Endothelial cell of umbilical vein (primary cell): ENCODE measurements around the gene PPM1G. TPM values are rescaled to one million over a fixed set of nuclear protein-coding genes. Genes with fewer than 3 reads are reported as not detected.
"Not testable (repeated sequence)": the region's sequence is repeated elsewhere in the genome, so short reads cannot be mapped to it uniquely, and the experiment has no call there.

ENCODE experiments used
- BruUV-seq: library from RNA; stranded (reverse); fragments of 400-500 nt; replicated peaks from 2 replicates; lab custom pipeline; 2021; lab: Mats Ljungman, UMichigan
- CTCF ChIA-PET: fragments of 300-600, 350-600 bp; sonication (Branson Sonifier 250); formaldehyde crosslinking; loops from one replicate; lab custom pipeline; 2021; ENCODE audit warnings: antibody characterized with exemption, inconsistent platforms; lab: Charles Lee
- POLR2A ChIA-PET: fragments of 300-600, 350-600 bp; sonication (Branson Sonifier 250); formaldehyde crosslinking; loops from one replicate; lab custom pipeline; 2021; ENCODE audit warnings: antibody characterized with exemption, inconsistent platforms; lab: Charles Lee
- DNase-seq: peaks from one replicate; pipeline ENCODE4 v3.0.0-alpha.2; 2011; ENCODE audit warnings: low read depth, low spot score
- FAIRE-seq: peaks from 2 replicates; lab custom pipeline; 2011; peaks lifted over from hg19 to GRCh38; lab: Jason Lieb, UNC
- H2AFZ ChIP-seq: 2 replicates; pipeline ENCODE4 v1.6.0; 2012; ENCODE audit warnings: low read depth, low read length, control low read depth, inconsistent platforms
- H3K27ac ChIP-seq: 2 replicates; pipeline ENCODE4 v1.5.1; 2011; ENCODE audit warnings: low read depth, mild to moderate bottlenecking, control low read depth, low read length, moderate library complexity; ENCODE audit not compliant: insufficient read depth
- H3K27me3 ChIP-seq, 2 experiments: 2 replicates each; pipeline versions ENCODE4 v1.6.0 to v1.6.1; 2011; ENCODE audit warnings: low read length in 2 of 2, mixed read lengths in 1 of 2; ENCODE audit not compliant: control insufficient read depth in 2 of 2, insufficient read depth in 2 of 2
- H3K36me3 ChIP-seq, 2 experiments: 2 replicates in 1 of 2; 3 replicates in 1 of 2; pipeline ENCODE4 v1.5.1; 2011; ENCODE audit warnings: low read length in 2 of 2, mild to moderate bottlenecking in 1 of 2, moderate library complexity in 1 of 2; ENCODE audit not compliant: control insufficient read depth in 2 of 2, insufficient read depth in 2 of 2; ENCODE audit errors: extremely low read depth in 1 of 2
- H3K4me1 ChIP-seq: 3 replicates; pipeline ENCODE4 v1.5.1; 2011; ENCODE audit warnings: mild to moderate bottlenecking, low read length; ENCODE audit not compliant: control insufficient read depth, insufficient read depth; ENCODE audit errors: extremely low read depth
- H3K4me2 ChIP-seq: 2 replicates; pipeline ENCODE4 v1.6.1; 2011; ENCODE audit warnings: low read length, control low read depth, mixed read lengths; ENCODE audit not compliant: insufficient read depth
- H3K4me3 ChIP-seq, 3 experiments: fragments of 200-600 bp in 1 of 3; sonication (generic), shearing (Covaris generic) in 1 of 3; replicated peaks in 1 of 3; 2 replicates each; pipeline ENCODE4 v1.5.1; 2011 to 2016; ENCODE audit warnings: control low read depth in 3 of 3, low read length in 3 of 3, mild to moderate bottlenecking in 2 of 3, inconsistent platforms in 1 of 3, low read depth in 1 of 3, moderate library complexity in 1 of 3; ENCODE audit not compliant: insufficient read depth in 1 of 3
- H3K79me2 ChIP-seq: 2 replicates; pipeline ENCODE4 v1.6.0; 2012; ENCODE audit warnings: low read length, inconsistent platforms; ENCODE audit not compliant: control insufficient read depth, insufficient read depth
- H3K9ac ChIP-seq: replicated peaks from 2 replicates; pipeline ENCODE3; 2011; ENCODE audit warnings: low read length, control low read depth; ENCODE audit not compliant: insufficient read depth; ENCODE audit errors: extremely low read depth
- H3K9me1 ChIP-seq: replicated peaks from 3 replicates; pipeline ENCODE4 v1.6.0; 2011; ENCODE audit warnings: mild to moderate bottlenecking, low read length; ENCODE audit not compliant: control insufficient read depth, insufficient read depth; ENCODE audit errors: extremely low read depth
- H3K9me3 ChIP-seq: replicated peaks from 2 replicates; pipeline ENCODE4 v1.5.1; 2012; ENCODE audit warnings: low read length, inconsistent platforms; ENCODE audit not compliant: control insufficient read depth, insufficient read depth
- H4K20me1 ChIP-seq: replicated peaks from 2 replicates; pipeline ENCODE3; 2011; ENCODE audit warnings: mild to moderate bottlenecking, low read length; ENCODE audit not compliant: control insufficient read depth, insufficient read depth; ENCODE audit errors: extremely low read depth
- EZH2 ChIP-seq: IDR thresholded peaks from 2 replicates; pipeline ENCODE4 v1.6.1; 2012; ENCODE audit warnings: borderline replicate concordance, low read depth, mild to moderate bottlenecking, moderate library complexity, low read length, inconsistent platforms; ENCODE audit not compliant: severe bottlenecking
- FOS ChIP-seq: IDR thresholded peaks from 2 replicates; pipeline ENCODE4 v1.6.1; 2011; ENCODE audit warnings: mild to moderate bottlenecking, low read length, moderate library complexity, borderline replicate concordance; ENCODE audit not compliant: insufficient read depth
- GATA2 ChIP-seq: IDR thresholded peaks from 2 replicates; pipeline ENCODE4 v1.7.0; 2011; ENCODE audit warnings: low read depth, mild to moderate bottlenecking, moderate library complexity, mixed read lengths, low read length; ENCODE audit not compliant: insufficient read length, insufficient read depth
- JUN ChIP-seq: IDR thresholded peaks from 2 replicates; pipeline ENCODE4 v1.6.1; 2011; ENCODE audit warnings: borderline replicate concordance, low read depth; ENCODE audit not compliant: insufficient read length, insufficient read depth
- MYC ChIP-seq: IDR thresholded peaks from one replicate; pipeline ENCODE4 v1.6.1; 2011; ENCODE audit warnings: mild to moderate bottlenecking, low read depth, low read length
- POLR2A ChIP-seq: IDR thresholded peaks from 2 replicates; pipeline ENCODE4 v1.6.1; 2012; ENCODE audit warnings: low read depth, mild to moderate bottlenecking, control low read depth, low read length
- POLR2AphosphoS5 ChIP-seq: IDR thresholded peaks from 2 replicates; pipeline ENCODE4 v1.6.1; 2012; ENCODE audit warnings: low read depth, mild to moderate bottlenecking, control low read depth, low read length, moderate library complexity; ENCODE audit not compliant: insufficient read depth
- dilution Hi-C: fragments of 300-500 bp; cut with MboI; formaldehyde crosslinking; loops from one replicate; pipeline ENCODE4 v1.15.0; 2019; ENCODE audit warnings: low sequenced_read_pairs; ENCODE audit not compliant: extremely low pct_ligation_motif_present
- intact Hi-C: fragments of 100-400 bp; cut with micrococcal nuclease; formaldehyde crosslinking; loops from one replicate; pipeline ENCODE4 v1.10.0; 2022
- polyA plus RNA-seq, 4 experiments: library from polyadenylated mRNA; depleted of rRNA in 3 of 4; stranded (reverse) in 3 of 4; unstranded in 1 of 4; fragments of >200 nt; gene quantifications; 2 replicates each; pipeline versions ENCODE4 v1.2.1 to v1.2.3, GENCODE V29; 2011 to 2012; ENCODE audit warnings: missing spikeins in 1 of 4
- total RNA-seq: library from RNA; stranded (reverse); gene quantifications from 2 replicates; pipeline ENCODE4 v1.2.3, GENCODE V29; 2021
- TF ChIP-seq, protein P1 (sequence below), 2 donors: IDR thresholded peaks; 1 replicate in 1 of 2; 2 replicates in 1 of 2; pipeline ENCODE4 v1.5.1; 2011; ENCODE audit warnings: low read length in 2 of 2, mild to moderate bottlenecking in 2 of 2, moderate library complexity in 2 of 2, control low read depth in 1 of 2, inconsistent platforms in 1 of 2, low read depth in 1 of 2; ENCODE audit not compliant: insufficient read depth in 1 of 2; ENCODE audit errors: extremely low read depth in 1 of 2
- TF ChIP-seq, protein P2 (sequence below): IDR thresholded peaks from 2 replicates; pipeline ENCODE4 v1.6.1; 2011; ENCODE audit not compliant: insufficient read depth, insufficient read length

PPM1G gene
- total and polyA plus RNA-seq, 2 donors (not counting 3 experiments of a cell fraction or from before 2014, with no cell fraction given): 48.1 to 135 TPM

- Histone ChIP-seq H3K27me3 (no peaks in the 10 kb centered on the region), H3K4me3 (no peak overlapping the region), H2AFZ (no peak overlapping the region), H4K20me1 (peaks cover 3% of the 10 kb centered on the region), H3K9me1 (no peaks in the 10 kb centered on the region), H3K4me2 (no peak overlapping the region), H3K79me2 (peaks cover 78% of the 10 kb centered on the region), H3K27ac (no peak overlapping the region), H3K9ac (no peak overlapping the region), H3K9me3 (no peaks in the 10 kb centered on the region), H3K36me3 (no peaks in the 10 kb centered on the region), H3K4me1 (peaks cover 16% of the 10 kb centered on the region)
- no peak for FAIRE-seq
- TF ChIP-seq, protein P1, sequence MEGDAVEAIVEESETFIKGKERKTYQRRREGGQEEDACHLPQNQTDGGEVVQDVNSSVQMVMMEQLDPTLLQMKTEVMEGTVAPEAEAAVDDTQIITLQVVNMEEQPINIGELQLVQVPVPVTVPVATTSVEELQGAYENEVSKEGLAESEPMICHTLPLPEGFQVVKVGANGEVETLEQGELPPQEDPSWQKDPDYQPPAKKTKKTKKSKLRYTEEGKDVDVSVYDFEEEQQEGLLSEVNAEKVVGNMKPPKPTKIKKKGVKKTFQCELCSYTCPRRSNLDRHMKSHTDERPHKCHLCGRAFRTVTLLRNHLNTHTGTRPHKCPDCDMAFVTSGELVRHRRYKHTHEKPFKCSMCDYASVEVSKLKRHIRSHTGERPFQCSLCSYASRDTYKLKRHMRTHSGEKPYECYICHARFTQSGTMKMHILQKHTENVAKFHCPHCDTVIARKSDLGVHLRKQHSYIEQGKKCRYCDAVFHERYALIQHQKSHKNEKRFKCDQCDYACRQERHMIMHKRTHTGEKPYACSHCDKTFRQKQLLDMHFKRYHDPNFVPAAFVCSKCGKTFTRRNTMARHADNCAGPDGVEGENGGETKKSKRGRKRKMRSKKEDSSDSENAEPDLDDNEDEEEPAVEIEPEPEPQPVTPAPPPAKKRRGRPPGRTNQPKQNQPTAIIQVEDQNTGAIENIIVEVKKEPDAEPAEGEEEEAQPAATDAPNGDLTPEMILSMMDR (IDR thresholded peaks at IDR 0.05; ENCODE audit: extremely low read depth in 1 of 2, insufficient read depth in 1 of 2, low read depth in 1 of 2, low read length in 2 of 2): no peak
- TF ChIP-seq POLR2A (no peak), EZH2 (no peak), POLR2AphosphoS5 (no peak), GATA2 (no peak), JUN (no peak), FOS (no peak), MYC (no peak)
- TF ChIP-seq, protein P2, sequence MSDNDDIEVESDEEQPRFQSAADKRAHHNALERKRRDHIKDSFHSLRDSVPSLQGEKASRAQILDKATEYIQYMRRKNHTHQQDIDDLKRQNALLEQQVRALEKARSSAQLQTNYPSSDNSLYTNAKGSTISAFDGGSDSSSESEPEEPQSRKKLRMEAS: no peak
- no peak for DNase-seq
- ChIA-PET CTCF (interaction anchor here (0.6 to 2.1 kb wide), 4 partner anchors 16 to 287 kb away, joined by 3 to 5 read pairs (median 4); partner anchors contain the start of gene EIF2B4), POLR2A (no interaction called here)
- dilution Hi-C loops (no loop called here), intact Hi-C loops (no loop called here)
- no TSS peak for BruUV-seq
Measured at GRCh38 chr2:27353762-27354596, 55.4 kb downstream of the PPM1G start.

DNA sequence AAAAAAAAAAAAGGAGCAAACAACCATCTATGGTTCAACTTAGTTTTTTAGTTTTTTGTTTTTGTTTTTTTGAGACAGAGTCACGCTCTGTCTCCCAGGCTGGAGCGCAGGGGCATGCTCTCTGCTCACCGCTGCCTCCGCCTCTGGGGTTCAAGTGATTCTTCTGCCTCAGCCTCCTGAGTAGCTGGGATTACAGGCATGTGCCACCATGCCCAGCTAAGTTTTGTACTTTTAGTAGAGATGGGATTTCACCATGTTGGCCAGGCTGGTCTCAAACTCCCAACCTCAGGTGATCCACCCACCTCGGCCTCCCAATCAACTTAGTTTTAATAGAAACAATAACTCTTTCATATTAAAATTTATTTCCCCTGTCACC, 56.0 kb downstream of the PPM1G start:
- POLR2A ChIA-PET, intact Hi-C loops, BruUV-seq, FAIRE-seq, H3K27me3 ChIP-seq, H3K27ac ChIP-seq, dilution Hi-C loops, H3K36me3 ChIP-seq, H3K9ac ChIP-seq, H3K4me2 ChIP-seq, H4K20me1 ChIP-seq, DNase-seq, H3K4me3 ChIP-seq, H3K9me3 ChIP-seq, H2AFZ ChIP-seq, H3K9me1 ChIP-seq: not testable (repeated sequence)
- CTCF ChIA-PET: interaction anchor here (0.7 to 2.1 kb wide), 3 partner anchors 16 to 244 kb away, joined by 3 to 5 read pairs (median 4); partner anchors contain the start of gene EIF2B4
- Histone ChIP-seq H3K79me2 (peaks cover 77% of the 10 kb centered on the region), H3K4me1 (peaks cover 16% of the 10 kb centered on the region)
